K562 (cell line): Measurements from ENCODE around the gene INO80D. TPM values are rescaled to one million over a fixed set of nuclear protein-coding genes. Genes with fewer than 3 reads are reported as not detected.

ENCODE experiments used
- ATAC-seq: fragments of 200-7000 bp; cut with Tn5 transposase; 3 replicates; pipeline ENCODE4 v1.9.1; 2020; ENCODE audit warnings: moderate library complexity
- BruUV-seq: library from RNA; stranded (reverse); fragments of 400-500 nt; replicated peaks from 2 replicates; lab custom pipeline; 2021; lab: Mats Ljungman, UMichigan
- CTCF ChIA-PET: fragments of 300-600 bp; formaldehyde crosslinking; extraction: SDS; loops from one replicate; lab custom pipeline; 2021; ENCODE audit warnings: low intra/inter-chr PET ratio; lab: Yijun Ruan, JAX
- POLR2A ChIA-PET: fragments of 300-600, 350-650 bp; sonication (Branson Sonifier 250); formaldehyde crosslinking; extraction: SDS; loops from one replicate; lab custom pipeline; 2021; ENCODE audit warnings: antibody characterized with exemption, inconsistent platforms; lab: Yijun Ruan, JAX
- DNase-seq, 4 experiments: peaks; one replicate each; pipeline versions ENCODE4 v3.0.0 to v3.0.0-alpha.2; 2011 to 2018; ENCODE audit warnings: low spot score in 3 of 4, mixed read lengths in 3 of 4; ENCODE audit errors: extremely low read depth in 1 of 4
- FAIRE-seq: peaks from 2 replicates; lab custom pipeline; 2011; peaks lifted over from hg19 to GRCh38; lab: Jason Lieb, UNC
- H2AFZ ChIP-seq: 2 replicates; pipeline ENCODE4 v1.6.0; 2011; ENCODE audit warnings: low read depth, low read length, control low read depth, inconsistent platforms
- H3K27ac ChIP-seq: fragments of 200-600 bp; 3 replicates; pipeline ENCODE4 v1.8.0; 2011; ENCODE audit warnings: low read depth, mild to moderate bottlenecking, control low read depth, inconsistent platforms, low read length, moderate library complexity, mixed read lengths; ENCODE audit errors: extremely low read depth
- H3K27me3 ChIP-seq, 2 experiments: fragments of 300-600 bp in 1 of 2; 2 replicates in 1 of 2; 3 replicates in 1 of 2; pipeline versions ENCODE4 v1.6.0 to v1.8.0; 2011; ENCODE audit warnings: inconsistent platforms in 2 of 2, low read length in 2 of 2, mild to moderate bottlenecking in 1 of 2, mixed read lengths in 1 of 2, moderate library complexity in 1 of 2; ENCODE audit not compliant: control insufficient read depth in 2 of 2, insufficient read depth in 2 of 2
- H3K36me3 ChIP-seq: fragments of 300-600 bp; 3 replicates; pipeline ENCODE4 v1.8.0; 2011; ENCODE audit warnings: mild to moderate bottlenecking, low read length, inconsistent platforms; ENCODE audit not compliant: control insufficient read depth, insufficient read depth
- H3K4me1 ChIP-seq, 2 experiments: fragments of 200-600 bp in 1 of 2; replicated peaks in 1 of 2; 2 replicates in 1 of 2; 3 replicates in 1 of 2; pipeline versions ENCODE4 v1.5.1 to v1.8.0; 2011; ENCODE audit warnings: inconsistent platforms in 2 of 2, low read length in 2 of 2, mild to moderate bottlenecking in 1 of 2, mixed read lengths in 1 of 2, moderate library complexity in 1 of 2; ENCODE audit not compliant: control insufficient read depth in 2 of 2, insufficient read depth in 2 of 2
- H3K4me2 ChIP-seq: 2 replicates; pipeline ENCODE4 v1.6.1; 2011; ENCODE audit warnings: low read length, control low read depth, inconsistent platforms, mixed read lengths; ENCODE audit not compliant: insufficient read depth
- H3K4me3 ChIP-seq: fragments of 200-600 bp; sonication (generic), shearing (Covaris generic); 2 replicates; pipeline ENCODE4 v1.5.1; 2016; ENCODE audit warnings: control low read depth, inconsistent platforms
- H3K79me2 ChIP-seq: fragments of 200-600 bp; 3 replicates; pipeline ENCODE4 v1.8.0; 2011; ENCODE audit warnings: low read length, inconsistent platforms; ENCODE audit not compliant: control insufficient read depth, insufficient read depth
- H3K9ac ChIP-seq, 2 experiments: 2 replicates each; pipeline versions ENCODE4 v1.6.0 to v1.6.1; 2011; ENCODE audit warnings: low read depth in 2 of 2, low read length in 2 of 2, control low read depth in 1 of 2, inconsistent platforms in 1 of 2, mild to moderate bottlenecking in 1 of 2, mixed read lengths in 1 of 2; ENCODE audit not compliant: insufficient read depth in 1 of 2
- H3K9me1 ChIP-seq: one replicate; pipeline ENCODE4 v1.6.0; 2011; ENCODE audit warnings: inconsistent platforms, mild to moderate bottlenecking, low read length, moderate library complexity; ENCODE audit not compliant: control insufficient read depth, insufficient read depth
- H3K9me3 ChIP-seq: replicated peaks from 2 replicates; pipeline ENCODE4 v1.5.1; 2011; ENCODE audit warnings: low read depth, low read length, inconsistent platforms; ENCODE audit not compliant: control insufficient read depth, insufficient read depth
- H4K20me1 ChIP-seq: replicated peaks from 2 replicates; pipeline ENCODE4 v1.6.1; 2011; ENCODE audit warnings: low read length, inconsistent platforms, mixed read lengths; ENCODE audit not compliant: control insufficient read depth, insufficient read depth
- BMI1 ChIP-seq: fragments of 150-350 bp; IDR thresholded peaks from 2 replicates; pipeline ENCODE4 v1.6.1; 2014; ENCODE audit warnings: low read length
- DACH1 ChIP-seq: fragments of 450-650 bp; IDR thresholded peaks from 2 replicates; pipeline ENCODE4 v1.6.1; 2018; ENCODE audit not compliant: partially characterized antibody
- POLR2A ChIP-seq: fragments of 450-650 bp; conservative IDR thresholded peaks from 2 replicates; pipeline ENCODE4 v1.6.1; 2016
- SREBF2 ChIP-seq: sonication (generic); formaldehyde crosslinking; IDR thresholded peaks from 2 replicates; pipeline ENCODE4 v1.4.0; 2020; ENCODE audit warnings: mild to moderate bottlenecking, missing genetic modification reagents
- SRSF9 ChIP-seq: fragments of 200-400 bp; formaldehyde crosslinking; IDR thresholded peaks from 2 replicates; pipeline ENCODE4 v1.6.1; 2017; ENCODE audit warnings: low read depth, low read length, borderline replicate concordance
- TAF9B ChIP-seq: fragments of 450-650 bp; IDR thresholded peaks from 2 replicates; pipeline ENCODE4 v1.6.1; 2018; ENCODE audit warnings: mild to moderate bottlenecking; ENCODE audit not compliant: partially characterized antibody
- ZNF324 ChIP-seq: fragments of 250-450 bp; sonication (Bioruptor Pico); IDR thresholded peaks from 2 replicates; pipeline ENCODE4 v1.4.0; 2020; ENCODE audit warnings: mild to moderate bottlenecking
- WGBS: fragments of 100-300 bp; shearing (Covaris generic); methylation state at CpG from one replicate; pipeline ENCODE4 v1.1.6; 2016; ENCODE audit warnings: low coverage, mixed read lengths; ENCODE audit not compliant: insufficient coverage; ENCODE audit errors: missing lambda C conversion rate; 5-methylcytosine and 5-hydroxymethylcytosine counted together
- in situ Hi-C: fragments of 300-500 bp; cut with MboI; formaldehyde crosslinking; loops from 4 replicates; pipeline ENCODE4 v1.15.0; 2018; ENCODE audit warnings: inconsistent platforms, mixed read lengths
- intact Hi-C: fragments of 100-400 bp; cut with micrococcal nuclease; formaldehyde crosslinking; loops from 2 replicates; pipeline ENCODE4 v1.14.2; 2022
- polyA plus RNA-seq, 8 experiments: library from polyadenylated mRNA; depleted of rRNA in 4 of 8; stranded (reverse) in 5 of 8; unstranded in 3 of 8; fragments of >200 nt; fragmentation: Nextera tagmentation in 2 of 8; fragmentation: Illumina TruSeq in 1 of 8; extraction: Ambion mirVana in 2 of 8; extraction: Trizol in 1 of 8; gene quantifications; 2 replicates each; pipeline versions ENCODE4 v1.2.1 to v1.2.3, GENCODE V29; 2011 to 2014; ENCODE audit warnings: inconsistent platforms in 1 of 8, missing spikeins in 1 of 8
- total RNA-seq, 7 experiments: library from RNA; depleted of rRNA in 6 of 7; stranded (reverse); fragments of >200 nt in 6 of 7; fragmentation: Illumina TruSeq in 2 of 7; extraction: Trizol in 2 of 7; gene quantifications; 2 replicates each; pipeline versions ENCODE4 v1.2.1 to v1.2.3, GENCODE V29; 2011 to 2021; ENCODE audit warnings: low replicate concordance in 1 of 7
- TF ChIP-seq, protein P1 (sequence below): fragments of 450-650 bp; conservative IDR thresholded peaks from 2 replicates; pipeline ENCODE4 v1.6.1; 2016; ENCODE audit warnings: missing genetic modification characterization, low read depth, mild to moderate bottlenecking, control low read depth, missing compliant biosample characterization
- TF ChIP-seq, protein P2 (sequence below): fragments of 450-650 bp; conservative IDR thresholded peaks from 2 replicates; pipeline ENCODE4 v1.6.1; 2016; ENCODE audit warnings: missing genetic modification characterization, low read depth, mild to moderate bottlenecking, missing compliant biosample characterization, moderate library complexity

Gene INO80D
- total and polyA plus RNA-seq, 9 of the 15 experiments (the other 6 are each of a cell fraction or from before 2014, with no cell fraction given), result 0.64 to 8.1 (median 2.9) TPM

DNA sequence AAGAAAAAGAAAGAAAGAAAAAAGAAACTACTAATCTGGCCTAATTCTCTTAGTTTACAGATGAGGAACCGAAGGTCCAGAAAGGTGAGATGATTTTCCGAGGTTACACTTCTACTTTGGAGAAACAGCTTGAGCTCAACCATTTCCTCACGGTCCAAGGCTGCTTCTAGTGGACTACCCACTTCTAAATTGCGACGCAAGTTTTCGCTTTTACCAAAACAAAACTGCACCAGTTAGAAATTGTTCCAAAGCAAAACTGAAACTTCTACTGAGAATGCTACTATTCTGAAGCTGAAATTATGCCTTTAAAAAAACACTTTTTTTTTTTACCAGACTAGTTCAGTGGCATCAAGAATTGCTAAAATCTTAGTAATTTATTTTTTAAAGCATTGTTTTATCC, 101.6 kb downstream of the INO80D start:
- intact Hi-C loops (no loop called here), in situ Hi-C loops (no loop called here)
- H4K20me1 ChIP-seq, result no peaks in the 10 kb centered on the region
- no peak for ATAC-seq
- H3K79me2 ChIP-seq, result no peaks in the 10 kb centered on the region
- no peak overlapping the region for H3K27ac ChIP-seq
- H3K9me1 ChIP-seq, result no peaks in the 10 kb centered on the region
- H3K4me2 ChIP-seq, result no peak overlapping the region
- H2AFZ ChIP-seq, result no peak overlapping the region
- DNase-seq, result no peak
- 63% methylated on average over 6 of the region's 6 CpGs for WGBS
- no peaks in the 10 kb centered on the region for H3K9me3 ChIP-seq
- no peaks in the 10 kb centered on the region; a peak in 1 of 5 replicates for H3K4me1 ChIP-seq
- ChIA-PET POLR2A (interaction anchor here (0.6 kb wide), 1 partner anchor 313 kb away, joined by 3 read pairs; no protein-coding TSS in a partner anchor), CTCF (no interaction called here)
- no peak for FAIRE-seq
- no TSS peak for BruUV-seq
- H3K9ac ChIP-seq, result no peak overlapping the region
- H3K36me3 ChIP-seq, result no peaks in the 10 kb centered on the region
- no peaks in the 10 kb centered on the region for H3K27me3 ChIP-seq
- TF ChIP-seq, protein P1, sequence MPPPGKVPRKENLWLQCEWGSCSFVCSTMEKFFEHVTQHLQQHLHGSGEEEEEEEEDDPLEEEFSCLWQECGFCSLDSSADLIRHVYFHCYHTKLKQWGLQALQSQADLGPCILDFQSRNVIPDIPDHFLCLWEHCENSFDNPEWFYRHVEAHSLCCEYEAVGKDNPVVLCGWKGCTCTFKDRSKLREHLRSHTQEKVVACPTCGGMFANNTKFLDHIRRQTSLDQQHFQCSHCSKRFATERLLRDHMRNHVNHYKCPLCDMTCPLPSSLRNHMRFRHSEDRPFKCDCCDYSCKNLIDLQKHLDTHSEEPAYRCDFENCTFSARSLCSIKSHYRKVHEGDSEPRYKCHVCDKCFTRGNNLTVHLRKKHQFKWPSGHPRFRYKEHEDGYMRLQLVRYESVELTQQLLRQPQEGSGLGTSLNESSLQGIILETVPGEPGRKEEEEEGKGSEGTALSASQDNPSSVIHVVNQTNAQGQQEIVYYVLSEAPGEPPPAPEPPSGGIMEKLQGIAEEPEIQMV (tag), result no peak
- TF ChIP-seq ZNF324 (CRISPR knock-in tag), result no peak
- no peak for TF ChIP-seq SREBF2
- TF ChIP-seq, protein P2, sequence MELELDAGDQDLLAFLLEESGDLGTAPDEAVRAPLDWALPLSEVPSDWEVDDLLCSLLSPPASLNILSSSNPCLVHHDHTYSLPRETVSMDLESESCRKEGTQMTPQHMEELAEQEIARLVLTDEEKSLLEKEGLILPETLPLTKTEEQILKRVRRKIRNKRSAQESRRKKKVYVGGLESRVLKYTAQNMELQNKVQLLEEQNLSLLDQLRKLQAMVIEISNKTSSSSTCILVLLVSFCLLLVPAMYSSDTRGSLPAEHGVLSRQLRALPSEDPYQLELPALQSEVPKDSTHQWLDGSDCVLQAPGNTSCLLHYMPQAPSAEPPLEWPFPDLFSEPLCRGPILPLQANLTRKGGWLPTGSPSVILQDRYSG (tag), result no peak
- TF ChIP-seq SRSF9, result no peak
- no peak for TF ChIP-seq POLR2A
- no peak for TF ChIP-seq DACH1
- TF ChIP-seq TAF9B, result no peak
- TF ChIP-seq BMI1, result no peak
- TF ChIP-seq, all 486 proteins: peak for 0
- H3K4me3 ChIP-seq, result no peak overlapping the region
